Chondrocyte (in vitro differentiated cells): ENCODE measurements around the gene SCAMP2. TPM values are rescaled to one million over a fixed set of nuclear protein-coding genes. Genes with fewer than 3 reads are reported as not detected.

Source experiments
- DNase-seq: peaks from one replicate; pipeline ENCODE4 v3.0.0; 2021; ENCODE audit warnings: mixed read lengths, low spot score
- H3K27ac Mint-ChIP-seq: one replicate; pipeline ENCODE4 v1.8.0; 2021; ENCODE audit warnings: mild to moderate bottlenecking, moderate library complexity, mixed read lengths; ENCODE audit not compliant: unreplicated experiment
- H3K27me3 Mint-ChIP-seq: 2 replicates; pipeline ENCODE4 v1.8.0; 2021; ENCODE audit warnings: low read depth, mixed read lengths
- H3K36me3 Mint-ChIP-seq: 2 replicates; pipeline ENCODE4 v1.8.0; 2021; ENCODE audit warnings: low read depth, mixed read lengths
- H3K4me1 Mint-ChIP-seq: 2 replicates; pipeline ENCODE4 v1.8.0; 2021; ENCODE audit warnings: low read depth, mild to moderate bottlenecking, mixed read lengths
- H3K4me3 Mint-ChIP-seq: one replicate; pipeline ENCODE4 v1.8.0; 2021; ENCODE audit warnings: mild to moderate bottlenecking, moderate library complexity, mixed read lengths; ENCODE audit not compliant: unreplicated experiment
- H3K9me3 Mint-ChIP-seq: 2 replicates; pipeline ENCODE4 v1.8.0; 2021; ENCODE audit warnings: low read depth, mixed read lengths
- CTCF ChIP-seq: fragments of 200-600 bp; sonication (generic); IDR thresholded peaks from 2 replicates; pipeline ENCODE4 v1.5.0; 2021; ENCODE audit warnings: antibody characterized with exemption, mild to moderate bottlenecking, moderate library complexity
- total RNA-seq: library from RNA; stranded (reverse); gene quantifications from 3 replicates; pipeline ENCODE4 v1.2.1, GENCODE V29; 2021

The SCAMP2 gene
- total RNA-seq, 1 donor from 2014 or later: 67.9 TPM

DNA sequence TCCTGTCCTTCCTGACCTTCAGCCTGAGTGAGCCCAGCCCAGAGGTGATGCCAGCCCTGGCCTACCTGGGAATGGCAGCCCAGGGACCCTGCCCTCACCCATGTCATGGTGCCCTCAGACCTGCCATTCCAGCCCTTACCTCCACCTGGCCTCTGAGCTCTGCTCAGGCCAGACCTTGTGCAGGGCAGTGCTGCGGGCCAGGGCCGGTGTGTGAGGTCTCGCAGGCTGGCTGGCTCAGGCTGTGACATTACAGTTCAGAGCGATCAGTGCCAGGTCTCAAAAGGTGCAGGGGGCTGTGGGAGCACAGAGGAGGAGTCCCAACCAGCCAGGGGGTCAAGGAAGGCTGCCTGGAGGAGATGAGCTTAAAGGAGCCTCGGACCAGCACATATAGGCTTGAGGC, 53.1 kb downstream of the SCAMP2 start:
- peaks cover 8% of the 10 kb centered on the region for H3K4me1 Mint-ChIP-seq
- DNase-seq: no peak
- H3K9me3 Mint-ChIP-seq: no peaks in the 10 kb centered on the region
- no peak overlapping the region for H3K27ac Mint-ChIP-seq
- no peak overlapping the region for H3K4me3 Mint-ChIP-seq
- peaks cover 7% of the 10 kb centered on the region for H3K27me3 Mint-ChIP-seq
- no peak for TF ChIP-seq CTCF
- no peaks in the 10 kb centered on the region for H3K36me3 Mint-ChIP-seq

GRCh38 chr15:74817370-74817737, 55.8 kb downstream of the SCAMP2 start:
- Mint-ChIP-seq H3K9me3 (no peaks in the 10 kb centered on the region), H3K4me3 (no peak overlapping the region), H3K27ac (no peak overlapping the region), H3K27me3 (no peaks in the 10 kb centered on the region), H3K36me3 (no peaks in the 10 kb centered on the region), H3K4me1 (peaks cover 8% of the 10 kb centered on the region)
- peak; percentile 53 for TF ChIP-seq CTCF
- DNase-seq: no peak

DNA sequence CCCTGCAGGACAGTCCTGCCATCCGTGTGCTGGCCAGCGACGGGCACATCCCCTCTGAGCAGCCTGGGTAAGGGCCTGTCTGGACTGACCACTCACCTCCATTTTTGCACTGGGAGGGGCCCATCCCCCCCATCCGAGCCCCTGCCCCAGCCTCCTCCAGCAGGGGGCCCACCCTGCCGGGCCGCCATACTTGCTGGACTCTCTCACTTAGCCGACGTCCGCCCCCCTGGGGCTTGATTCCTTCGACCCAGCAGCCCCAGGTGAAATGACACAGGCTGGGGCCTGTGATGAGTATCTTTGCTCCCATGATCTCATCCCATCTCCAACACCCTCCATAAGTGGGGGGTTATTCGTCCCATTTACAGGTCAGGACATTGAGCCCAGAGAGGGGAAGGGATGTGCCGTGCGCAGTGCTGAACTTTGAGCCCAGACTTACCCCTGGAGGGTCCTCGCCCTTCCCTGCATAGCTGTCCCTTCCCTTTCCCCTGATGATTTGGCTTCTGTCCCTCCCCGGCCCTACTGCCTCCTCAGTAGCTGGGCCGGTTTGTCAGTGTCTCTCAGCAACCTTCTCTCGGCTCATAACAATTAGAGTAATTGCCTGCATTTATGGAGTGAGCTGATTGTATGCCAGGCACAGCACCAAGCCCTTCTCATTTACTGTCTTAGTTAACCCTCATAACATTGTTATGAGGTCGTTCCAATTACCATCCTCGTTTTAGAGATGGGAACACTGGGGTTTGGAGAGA, 56.4 kb downstream of the SCAMP2 start:
- no peaks in the 10 kb centered on the region for H3K36me3 Mint-ChIP-seq
- H3K27ac Mint-ChIP-seq: no peak overlapping the region
- peaks cover 8% of the 10 kb centered on the region for H3K4me1 Mint-ChIP-seq
- H3K4me3 Mint-ChIP-seq: no peak overlapping the region
- no peak for TF ChIP-seq CTCF
- no peaks in the 10 kb centered on the region for H3K27me3 Mint-ChIP-seq
- no peaks in the 10 kb centered on the region for H3K9me3 Mint-ChIP-seq
- DNase-seq: no peak

- no peak overlapping the region for H3K4me3 Mint-ChIP-seq
These were observed 57.2 kb downstream of the SCAMP2 start for GRCh38 chr15:74815961-74816360.

More at GRCh38 chr15:74815961-74816360, 57.2 kb downstream of the SCAMP2 start:
- peaks cover 8% of the 10 kb centered on the region for H3K4me1 Mint-ChIP-seq
- no peak for TF ChIP-seq CTCF
- H3K9me3 Mint-ChIP-seq: no peaks in the 10 kb centered on the region
- no peak for DNase-seq
- H3K36me3 Mint-ChIP-seq: no peaks in the 10 kb centered on the region
- H3K27me3 Mint-ChIP-seq: no peaks in the 10 kb centered on the region
- no peak overlapping the region for H3K27ac Mint-ChIP-seq
